Trophoblast cell (in vitro differentiated cells and primary cell): Measurements from ENCODE around the gene POU1F1.

Source experiments
- DNase-seq, 2 donors: peaks; one replicate each; pipeline ENCODE4 v3.0.0-alpha.2; 2016
- H2AFZ ChIP-seq: 2 replicates; pipeline ENCODE4 v1.6.1; 2013; ENCODE audit warnings: low read length, moderate library complexity, mild to moderate bottlenecking; ENCODE audit not compliant: insufficient read depth, poor library complexity
- H2AK5ac ChIP-seq: 2 replicates; pipeline ENCODE4 v1.6.1; 2013; ENCODE audit warnings: mild to moderate bottlenecking, low read length
- H2BK120ac ChIP-seq: 2 replicates; pipeline ENCODE4 v1.6.1; 2013; ENCODE audit warnings: low read length, mild to moderate bottlenecking, moderate library complexity; ENCODE audit not compliant: insufficient read depth, poor library complexity
- H2BK12ac ChIP-seq: 2 replicates; pipeline ENCODE4 v1.6.1; 2013; ENCODE audit warnings: mild to moderate bottlenecking, low read length, moderate library complexity
- H2BK5ac ChIP-seq: 2 replicates; pipeline ENCODE4 v1.6.1; 2013; ENCODE audit warnings: low read length, low read depth, moderate library complexity, mild to moderate bottlenecking; ENCODE audit not compliant: poor library complexity
- H3K14ac ChIP-seq: 2 replicates; pipeline ENCODE4 v1.6.1; 2013; ENCODE audit warnings: mild to moderate bottlenecking, low read length
- H3K18ac ChIP-seq: 2 replicates; pipeline ENCODE4 v1.6.1; 2013; ENCODE audit warnings: mild to moderate bottlenecking, low read length
- H3K23ac ChIP-seq: 2 replicates; pipeline ENCODE4 v1.6.1; 2013; ENCODE audit warnings: low read length
- H3K27ac ChIP-seq: 2 replicates; pipeline ENCODE4 v1.5.1; 2013; ENCODE audit warnings: low read depth, mild to moderate bottlenecking, inconsistent platforms, low read length, moderate library complexity
- H3K27me3 ChIP-seq: 2 replicates; pipeline ENCODE4 v1.6.1; 2013; ENCODE audit warnings: inconsistent platforms, mild to moderate bottlenecking, low read length, moderate library complexity; ENCODE audit not compliant: insufficient read depth
- H3K36me3 ChIP-seq, 2 experiments: 1 replicate in 1 of 2; 2 replicates in 1 of 2; pipeline ENCODE4 v1.6.1; 2013; ENCODE audit warnings: low read length in 2 of 2, mild to moderate bottlenecking in 2 of 2, moderate library complexity in 1 of 2; ENCODE audit not compliant: insufficient read depth in 2 of 2, control insufficient read depth in 1 of 2
- H3K4ac ChIP-seq: 2 replicates; pipeline ENCODE4 v1.6.1; 2013; ENCODE audit warnings: low read depth, mild to moderate bottlenecking, low read length, moderate library complexity
- H3K4me1 ChIP-seq, 2 experiments: 1 replicate in 1 of 2; 2 replicates in 1 of 2; pipeline ENCODE4 v1.6.1; 2013; ENCODE audit warnings: low read length in 2 of 2, mild to moderate bottlenecking in 2 of 2, moderate library complexity in 1 of 2; ENCODE audit not compliant: insufficient read depth in 2 of 2, control insufficient read depth in 1 of 2
- H3K4me2 ChIP-seq: 2 replicates; pipeline ENCODE4 v1.6.1; 2013; ENCODE audit warnings: inconsistent platforms, mild to moderate bottlenecking, low read length, moderate library complexity
- H3K4me3 ChIP-seq: 2 replicates; pipeline ENCODE4 v1.5.1; 2013; ENCODE audit warnings: mild to moderate bottlenecking, low read depth, low read length, inconsistent platforms
- H3K79me1 ChIP-seq: one replicate; pipeline ENCODE4 v1.6.1; 2013; ENCODE audit warnings: low read length
- H3K79me2 ChIP-seq: 2 replicates; pipeline ENCODE4 v1.6.1; 2013; ENCODE audit warnings: low read length, mild to moderate bottlenecking; ENCODE audit not compliant: control insufficient read depth, insufficient read depth, poor library complexity
- H3K9ac ChIP-seq: 2 replicates; pipeline ENCODE4 v1.6.1; 2013; ENCODE audit warnings: mild to moderate bottlenecking, low read length
- H3K9me3 ChIP-seq: 2 replicates; pipeline ENCODE4 v1.6.1; 2013; ENCODE audit warnings: low read depth, mild to moderate bottlenecking, control low read depth, inconsistent platforms, low read length; ENCODE audit not compliant: insufficient read depth
- H4K12ac ChIP-seq: 2 replicates; pipeline ENCODE4 v1.6.1; 2013; ENCODE audit warnings: low read depth, mild to moderate bottlenecking, low read length, moderate library complexity
- H4K8ac ChIP-seq: 2 replicates; pipeline ENCODE4 v1.6.1; 2013; ENCODE audit warnings: low read depth, mild to moderate bottlenecking, low read length, moderate library complexity
- H4K91ac ChIP-seq: one replicate; pipeline ENCODE4 v1.6.1; 2013; ENCODE audit warnings: low read depth, mild to moderate bottlenecking, low read length, moderate library complexity
- WGBS: extraction: QIAGEN DNeasy Blood & Tissue Kit; methylation state at CpG from one replicate; pipeline ENCODE4 v1.1.7; 2013; ENCODE audit warnings: missing lambda C conversion rate; ENCODE audit not compliant: insufficient read length, insufficient coverage; ENCODE audit errors: extremely low coverage; 5-methylcytosine and 5-hydroxymethylcytosine counted together

Gene POU1F1

GRCh38 chr3:87269723-87270122 lies 6.7 kb downstream of the POU1F1 start:
- no peak overlapping the region for H3K27ac ChIP-seq
- H3K4ac ChIP-seq: no peak overlapping the region
- H3K4me1 ChIP-seq: no peaks in the 10 kb centered on the region
- DNase-seq: no peak
- H3K4me3 ChIP-seq: no peak overlapping the region
- H3K27me3 ChIP-seq: no peaks in the 10 kb centered on the region
- H2BK5ac ChIP-seq: no peak overlapping the region
- no peak overlapping the region for H2AK5ac ChIP-seq
- no peak overlapping the region for H3K23ac ChIP-seq
- no peak overlapping the region for H3K14ac ChIP-seq
- H3K36me3 ChIP-seq: no peaks in the 10 kb centered on the region
- H2AFZ ChIP-seq: no peak overlapping the region
- H3K18ac ChIP-seq: no peak overlapping the region
- no peaks in the 10 kb centered on the region for H3K9me3 ChIP-seq
- no peaks in the 10 kb centered on the region for H3K79me2 ChIP-seq
- no peak overlapping the region for H2BK12ac ChIP-seq
- H4K12ac ChIP-seq: no peak overlapping the region
- H4K91ac ChIP-seq: no peak overlapping the region
- no peak overlapping the region for H3K4me2 ChIP-seq
- no peak overlapping the region for H4K8ac ChIP-seq
- H2BK120ac ChIP-seq: no peak overlapping the region
- H3K9ac ChIP-seq: no peak overlapping the region
- no peaks in the 10 kb centered on the region for H3K79me1 ChIP-seq

DNA sequence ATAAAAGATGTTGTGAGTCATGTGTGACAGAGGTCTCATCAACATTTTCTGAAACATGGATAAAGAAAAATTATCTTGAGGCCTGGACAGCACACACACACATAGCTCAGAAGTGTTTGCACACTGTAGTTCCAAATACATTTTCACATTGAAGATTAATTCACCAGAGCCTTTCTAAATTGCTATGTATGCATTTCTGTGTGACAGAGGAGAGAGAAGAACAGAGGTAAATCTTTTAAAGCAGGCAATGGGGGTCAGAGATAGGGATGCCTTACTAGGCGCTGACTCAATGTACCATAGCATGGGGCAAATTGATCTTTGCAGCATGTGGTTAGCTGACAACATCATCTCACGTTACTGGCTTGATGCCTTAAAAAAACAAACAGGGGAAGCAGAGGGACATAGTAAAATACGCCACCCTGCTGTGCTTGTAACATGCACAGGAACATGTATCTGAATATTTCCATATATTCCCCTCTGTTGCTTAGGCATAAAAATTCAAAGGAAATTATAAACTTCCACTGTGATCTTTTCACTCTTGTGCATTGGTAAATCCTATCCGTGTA lies 7.7 kb downstream of the POU1F1 start:
- Histone ChIP-seq H3K9ac (no peak overlapping the region), H3K4me2 (no peak overlapping the region), H2AFZ (no peak overlapping the region), H3K4ac (no peak overlapping the region), H2BK5ac (no peak overlapping the region), H2BK120ac (no peak overlapping the region), H2AK5ac (no peak overlapping the region), H3K9me3 (no peaks in the 10 kb centered on the region), H3K79me2 (no peaks in the 10 kb centered on the region), H3K79me1 (no peaks in the 10 kb centered on the region), H3K4me3 (no peak overlapping the region), H4K8ac (no peak overlapping the region), H3K23ac (no peak overlapping the region), H3K14ac (no peak overlapping the region), H3K27ac (no peak overlapping the region), H4K12ac (no peak overlapping the region), H3K27me3 (no peaks in the 10 kb centered on the region), H3K4me1 (no peaks in the 10 kb centered on the region), H3K36me3 (no peaks in the 10 kb centered on the region), H2BK12ac (no peak overlapping the region), H3K18ac (no peak overlapping the region), H4K91ac (no peak overlapping the region)
- DNase-seq: no peak
- no CpG with 5 or more reads among the region's 4 CpGs for WGBS

DNA sequence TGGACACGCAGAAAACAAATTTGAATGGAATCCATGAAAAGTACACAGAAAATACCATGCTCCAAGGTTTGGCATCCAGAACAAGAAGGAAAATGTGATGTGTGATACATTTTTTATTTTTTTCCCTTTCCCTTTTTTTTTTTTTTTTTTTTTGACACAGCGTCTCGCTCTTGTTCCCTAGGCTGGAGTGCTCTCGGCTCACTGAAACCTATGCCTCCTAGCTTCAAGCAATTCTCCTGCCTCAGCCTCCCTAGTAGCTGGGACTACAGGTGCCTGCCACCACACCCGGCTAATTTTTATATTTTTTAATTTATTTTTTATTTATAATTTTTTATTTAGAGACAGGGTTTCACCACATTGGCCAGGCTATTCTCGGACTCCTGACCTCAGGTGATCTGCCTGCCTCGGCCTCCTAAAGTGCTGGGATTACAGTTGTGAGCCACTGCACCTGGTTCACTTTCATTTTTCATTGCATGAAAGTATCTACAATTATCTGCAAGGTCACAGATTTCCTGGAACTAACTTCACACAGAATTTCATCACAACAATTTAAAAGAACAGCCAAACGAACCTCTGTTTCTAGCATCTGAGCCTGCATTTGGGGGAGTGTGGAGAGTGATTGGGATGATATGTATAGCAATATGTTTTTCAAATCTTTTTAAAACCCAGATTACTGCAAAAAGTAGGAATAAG lies 8.3 kb downstream of the POU1F1 start:
- Histone ChIP-seq H3K36me3 (no peaks in the 10 kb centered on the region), H3K9me3 (no peaks in the 10 kb centered on the region), H4K8ac (no peak overlapping the region), H3K23ac (no peak overlapping the region), H3K4me1 (no peaks in the 10 kb centered on the region), H3K79me2 (no peaks in the 10 kb centered on the region), H3K18ac (no peak overlapping the region), H2AFZ (no peak overlapping the region), H3K14ac (no peak overlapping the region), H2BK5ac (no peak overlapping the region), H4K12ac (no peak overlapping the region), H3K27ac (no peak overlapping the region), H3K9ac (no peak overlapping the region), H2BK120ac (no peak overlapping the region), H2AK5ac (no peak overlapping the region), H3K4me2 (no peak overlapping the region), H3K27me3 (no peaks in the 10 kb centered on the region), H3K4ac (no peak overlapping the region), H3K79me1 (no peaks in the 10 kb centered on the region), H4K91ac (no peak overlapping the region), H3K4me3 (no peak overlapping the region), H2BK12ac (no peak overlapping the region)
- WGBS: no CpG with 5 or more reads among the region's 8 CpGs
- no peak for DNase-seq

- H3K9ac ChIP-seq: no peak overlapping the region
- H2BK5ac ChIP-seq: no peak overlapping the region
- H3K4me2 ChIP-seq: no peak overlapping the region
- no peaks in the 10 kb centered on the region for H3K4me1 ChIP-seq
- no peaks in the 10 kb centered on the region for H3K27me3 ChIP-seq
- no peaks in the 10 kb centered on the region for H3K79me2 ChIP-seq
- H3K79me1 ChIP-seq: no peaks in the 10 kb centered on the region
- H3K36me3 ChIP-seq: no peaks in the 10 kb centered on the region
- no peak overlapping the region for H3K18ac ChIP-seq
- no peak overlapping the region for H4K12ac ChIP-seq
- no peak overlapping the region for H3K27ac ChIP-seq
- no peak overlapping the region for H3K4ac ChIP-seq
- H3K9me3 ChIP-seq: no peaks in the 10 kb centered on the region
- WGBS: no CpG with 5 or more reads among the region's 2 CpGs
- H3K4me3 ChIP-seq: no peak overlapping the region
- no peak overlapping the region for H2AK5ac ChIP-seq
- no peak overlapping the region for H2AFZ ChIP-seq
- H4K8ac ChIP-seq: no peak overlapping the region
- no peak overlapping the region for H2BK12ac ChIP-seq
- no peak overlapping the region for H3K14ac ChIP-seq
- DNase-seq: no peak
- no peak overlapping the region for H3K23ac ChIP-seq
- H2BK120ac ChIP-seq: no peak overlapping the region
- H4K91ac ChIP-seq: no peak overlapping the region
Observed at GRCh38 chr3:87261925-87262324, 14.5 kb downstream of the POU1F1 start.
